ENCODE results near the gene SLC2A9.

SLC2A9 gene

GRCh38 chr4:9933184-9933583 lies 88.1 kb downstream of the SLC2A9 start:
- Mint-ChIP-seq H3K4me3 (no peak overlapping the region), H3K4me1 (no peaks in the 10 kb centered on the region), H3K36me3 (ENCODE audit: insufficient read depth) (no peaks in the 10 kb centered on the region)

GRCh38 chr4:9932771-9933170 lies 88.5 kb downstream of the SLC2A9 start:
- Mint-ChIP-seq H3K4me1 (no peaks in the 10 kb centered on the region), H3K9me3 (no peaks in the 10 kb centered on the region), H3K27me3 (peaks cover 21% of the 10 kb centered on the region), H3K27ac (ENCODE audit: low read depth) (no peak overlapping the region), H3K4me3 (no peak overlapping the region), H3K36me3 (ENCODE audit: insufficient read depth) (no peaks in the 10 kb centered on the region)
- ATAC-seq (replicated peaks; ENCODE audit: extremely low read depth, poor library complexity, severe bottlenecking): no peak
- no peak for DNase-seq (ENCODE audit: low spot score in 2 of 2)

More at GRCh38 chr4:9933184-9933583, 88.1 kb downstream of the SLC2A9 start:
- Mint-ChIP-seq H3K9me3 (no peaks in the 10 kb centered on the region), H3K27ac (ENCODE audit: low read depth) (no peak overlapping the region), H3K27me3 (peaks cover 21% of the 10 kb centered on the region)
- ATAC-seq (replicated peaks; ENCODE audit: extremely low read depth, poor library complexity, severe bottlenecking): no peak
- no peak for DNase-seq (ENCODE audit: low spot score in 2 of 2)

- H3K4me1 Mint-ChIP-seq: no peaks in the 10 kb centered on the region
Measured at GRCh38 chr4:9931146-9931545, 90.2 kb downstream of the SLC2A9 start.

GRCh38 chr4:9929111-9929510 lies 92.2 kb downstream of the SLC2A9 start:
- Mint-ChIP-seq H3K27ac (ENCODE audit: low read depth) (no peak overlapping the region), H3K9me3 (no peaks in the 10 kb centered on the region), H3K4me1 (no peaks in the 10 kb centered on the region), H3K4me3 (no peak overlapping the region), H3K36me3 (ENCODE audit: insufficient read depth) (no peaks in the 10 kb centered on the region), H3K27me3 (peaks cover 36% of the 10 kb centered on the region)
- DNase-seq (ENCODE audit: low spot score in 2 of 2) (no peak), ATAC-seq (replicated peaks; ENCODE audit: extremely low read depth, poor library complexity, severe bottlenecking) (no peak)

More at GRCh38 chr4:9931146-9931545, 90.2 kb downstream of the SLC2A9 start:
- Mint-ChIP-seq H3K36me3 (ENCODE audit: insufficient read depth) (no peaks in the 10 kb centered on the region), H3K27ac (ENCODE audit: low read depth) (no peak overlapping the region), H3K27me3 (peaks cover 21% of the 10 kb centered on the region), H3K9me3 (no peaks in the 10 kb centered on the region), H3K4me3 (no peak overlapping the region)
- ATAC-seq (replicated peaks; ENCODE audit: extremely low read depth, poor library complexity, severe bottlenecking): no peak
- no peak for DNase-seq (ENCODE audit: low spot score in 2 of 2)

GRCh38 chr4:9927341-9928007 lies 93.8 kb downstream of the SLC2A9 start:
- Mint-ChIP-seq H3K4me1 (no peaks in the 10 kb centered on the region), H3K9me3 (no peaks in the 10 kb centered on the region), H3K36me3 (ENCODE audit: insufficient read depth) (no peaks in the 10 kb centered on the region), H3K27ac (ENCODE audit: low read depth) (no peak overlapping the region), H3K4me3 (no peak overlapping the region), H3K27me3 (peaks cover 36% of the 10 kb centered on the region)
- no peak for DNase-seq (ENCODE audit: low spot score in 2 of 2)
- no peak for ATAC-seq (replicated peaks; ENCODE audit: extremely low read depth, poor library complexity, severe bottlenecking)

- no peak overlapping the region for H3K4me3 Mint-ChIP-seq
- no peak for DNase-seq (ENCODE audit: low spot score in 2 of 2)
- H3K4me1 Mint-ChIP-seq: no peaks in the 10 kb centered on the region
- H3K36me3 Mint-ChIP-seq (ENCODE audit: insufficient read depth): no peaks in the 10 kb centered on the region
- H3K9me3 Mint-ChIP-seq: no peaks in the 10 kb centered on the region
- no peak for ATAC-seq (replicated peaks; ENCODE audit: extremely low read depth, poor library complexity, severe bottlenecking)
- no peak overlapping the region for H3K27ac Mint-ChIP-seq (ENCODE audit: low read depth)
- H3K27me3 Mint-ChIP-seq: peaks cover 36% of the 10 kb centered on the region
Measured at GRCh38 chr4:9926586-9926985, 94.7 kb downstream of the SLC2A9 start.

- Mint-ChIP-seq H3K36me3 (ENCODE audit: insufficient read depth) (no peaks in the 10 kb centered on the region), H3K4me3 (no peak overlapping the region), H3K9me3 (no peaks in the 10 kb centered on the region), H3K27me3 (peaks cover 35% of the 10 kb centered on the region), H3K27ac (ENCODE audit: low read depth) (no peak overlapping the region), H3K4me1 (no peaks in the 10 kb centered on the region)
- DNase-seq (ENCODE audit: low spot score in 2 of 2) (no peak), ATAC-seq (replicated peaks; ENCODE audit: extremely low read depth, poor library complexity, severe bottlenecking) (no peak)
Measured at GRCh38 chr4:9925750-9926439, 95.4 kb downstream of the SLC2A9 start.

- DNase-seq (ENCODE audit: low spot score in 2 of 2) (no peak), ATAC-seq (replicated peaks; ENCODE audit: extremely low read depth, poor library complexity, severe bottlenecking) (no peak)
- Mint-ChIP-seq H3K27ac (ENCODE audit: low read depth) (no peak overlapping the region), H3K4me3 (no peak overlapping the region), H3K36me3 (ENCODE audit: insufficient read depth) (no peaks in the 10 kb centered on the region), H3K4me1 (no peaks in the 10 kb centered on the region), H3K27me3 (peaks cover 24% of the 10 kb centered on the region), H3K9me3 (no peaks in the 10 kb centered on the region)
Measured at GRCh38 chr4:9924750-9925149, 96.5 kb downstream of the SLC2A9 start.

- peaks cover 16% of the 10 kb centered on the region for H3K27me3 Mint-ChIP-seq
- H3K36me3 Mint-ChIP-seq (ENCODE audit: insufficient read depth): no peaks in the 10 kb centered on the region
Measured at GRCh38 chr4:9923195-9923812, 98.0 kb downstream of the SLC2A9 start.

GRCh38 chr4:9921326-9921725 lies 100.0 kb downstream of the SLC2A9 start:
- DNase-seq (ENCODE audit: low spot score in 2 of 2): no peak
- peaks cover 16% of the 10 kb centered on the region for H3K27me3 Mint-ChIP-seq
- H3K27ac Mint-ChIP-seq (ENCODE audit: low read depth): no peak overlapping the region
- H3K9me3 Mint-ChIP-seq: no peaks in the 10 kb centered on the region
- no peaks in the 10 kb centered on the region for H3K4me1 Mint-ChIP-seq
- no peak for ATAC-seq (replicated peaks; ENCODE audit: extremely low read depth, poor library complexity, severe bottlenecking)
- no peak overlapping the region for H3K4me3 Mint-ChIP-seq
- H3K36me3 Mint-ChIP-seq (ENCODE audit: insufficient read depth): no peaks in the 10 kb centered on the region

More at GRCh38 chr4:9923195-9923812, 98.0 kb downstream of the SLC2A9 start:
- H3K27ac Mint-ChIP-seq (ENCODE audit: low read depth): no peak overlapping the region
- no peaks in the 10 kb centered on the region for H3K9me3 Mint-ChIP-seq
- no peak overlapping the region for H3K4me3 Mint-ChIP-seq
- DNase-seq (ENCODE audit: low spot score in 2 of 2) (no peak), ATAC-seq (replicated peaks; ENCODE audit: extremely low read depth, poor library complexity, severe bottlenecking) (no peak)
- H3K4me1 Mint-ChIP-seq: no peaks in the 10 kb centered on the region

- ATAC-seq (replicated peaks; ENCODE audit: extremely low read depth, poor library complexity, severe bottlenecking) (no peak), DNase-seq (ENCODE audit: low spot score in 2 of 2) (no peak)
- Mint-ChIP-seq H3K4me1 (no peaks in the 10 kb centered on the region), H3K4me3 (no peak overlapping the region), H3K36me3 (ENCODE audit: insufficient read depth) (no peaks in the 10 kb centered on the region), H3K9me3 (no peaks in the 10 kb centered on the region), H3K27ac (ENCODE audit: low read depth) (no peak overlapping the region), H3K27me3 (peaks cover 9% of the 10 kb centered on the region)
Measured at GRCh38 chr4:9920029-9920428, 101.3 kb downstream of the SLC2A9 start.

- no peaks in the 10 kb centered on the region for H3K9me3 Mint-ChIP-seq
- no peak for DNase-seq (ENCODE audit: low spot score in 2 of 2)
- no peaks in the 10 kb centered on the region for H3K27me3 Mint-ChIP-seq
- no peak for ATAC-seq (replicated peaks; ENCODE audit: extremely low read depth, poor library complexity, severe bottlenecking)
- H3K4me1 Mint-ChIP-seq: no peaks in the 10 kb centered on the region
- no peak overlapping the region for H3K27ac Mint-ChIP-seq (ENCODE audit: low read depth)
- H3K4me3 Mint-ChIP-seq: no peak overlapping the region
- H3K36me3 Mint-ChIP-seq (ENCODE audit: insufficient read depth): no peaks in the 10 kb centered on the region
Measured at GRCh38 chr4:9919047-9919446, 102.2 kb downstream of the SLC2A9 start.

- no peaks in the 10 kb centered on the region for H3K9me3 Mint-ChIP-seq
- H3K4me3 Mint-ChIP-seq: no peak overlapping the region
- no peak overlapping the region for H3K27ac Mint-ChIP-seq (ENCODE audit: low read depth)
- no peaks in the 10 kb centered on the region for H3K27me3 Mint-ChIP-seq
- DNase-seq (ENCODE audit: low spot score in 2 of 2) (no peak), ATAC-seq (replicated peaks; ENCODE audit: extremely low read depth, poor library complexity, severe bottlenecking) (no peak)
- no peaks in the 10 kb centered on the region for H3K36me3 Mint-ChIP-seq (ENCODE audit: insufficient read depth)
- H3K4me1 Mint-ChIP-seq: no peaks in the 10 kb centered on the region
Measured at GRCh38 chr4:9918484-9918883, 102.8 kb downstream of the SLC2A9 start.
